HepG2 (cell line): Measurements from ENCODE around the gene NFASC. TPM values are rescaled to one million over a fixed set of nuclear protein-coding genes. Genes with fewer than 3 reads are reported as not detected.

Experiments
- ATAC-seq: fragments of 200-7000 bp; cut with Tn5 transposase; 3 replicates; pipeline ENCODE4 v1.9.1; 2020; ENCODE audit warnings: mild to moderate bottlenecking, moderate library complexity
- BruUV-seq: library from RNA; stranded (reverse); fragments of 400-500 nt; replicated peaks from 2 replicates; lab custom pipeline; 2021; lab: Mats Ljungman, UMichigan
- CTCF ChIA-PET: fragments of 300-600 bp; formaldehyde crosslinking; extraction: SDS; loops from one replicate; lab custom pipeline; 2021; ENCODE audit warnings: low total read pairs, inconsistent platforms, low intra/inter-chr PET ratio; lab: Yijun Ruan, JAX
- POLR2A ChIA-PET: fragments of 350-600 bp; sonication (Branson Sonifier 250); formaldehyde crosslinking; loops from one replicate; lab custom pipeline; 2020; ENCODE audit warnings: antibody characterized with exemption, inconsistent platforms; lab: Yijun Ruan, JAX
- DNase-seq: peaks from one replicate; pipeline ENCODE4 v3.0.0-alpha.2; 2015; ENCODE audit warnings: low spot score
- FAIRE-seq: peaks from 3 replicates; lab custom pipeline; 2011; peaks lifted over from hg19 to GRCh38; lab: Jason Lieb, UNC
- H2AFZ ChIP-seq: one replicate; pipeline ENCODE4 v1.6.1; 2011; ENCODE audit warnings: low read length, inconsistent platforms
- H3K27ac ChIP-seq: fragments of 300-600 bp; 3 replicates; pipeline ENCODE4 v1.8.0; 2011; ENCODE audit warnings: mixed run types, mild to moderate bottlenecking, mixed read lengths, low read length, inconsistent platforms; ENCODE audit not compliant: insufficient read depth; ENCODE audit errors: extremely low read length
- H3K27me3 ChIP-seq, 2 experiments: fragments of 200-600 bp in 1 of 2; 2 replicates in 1 of 2; 3 replicates in 1 of 2; pipeline versions ENCODE4 v1.6.0 to v1.8.0; 2011; ENCODE audit warnings: low read length in 2 of 2, mild to moderate bottlenecking in 2 of 2, moderate library complexity in 2 of 2, inconsistent platforms in 1 of 2; ENCODE audit not compliant: insufficient read depth in 2 of 2, control insufficient read depth in 1 of 2
- H3K36me3 ChIP-seq, 2 experiments: fragments of 200-600 bp in 1 of 2; replicated peaks in 1 of 2; 2 replicates in 1 of 2; 3 replicates in 1 of 2; pipeline versions ENCODE4 v1.5.1 to v1.8.0; 2011; ENCODE audit warnings: low read length in 2 of 2, inconsistent platforms in 1 of 2; ENCODE audit not compliant: insufficient read depth in 2 of 2, control insufficient read depth in 1 of 2
- H3K4me1 ChIP-seq: 2 replicates; pipeline ENCODE4 v1.5.1; 2012; ENCODE audit warnings: low read length, inconsistent platforms; ENCODE audit not compliant: insufficient read depth
- H3K4me2 ChIP-seq: 2 replicates; pipeline ENCODE4 v1.6.0; 2011; ENCODE audit warnings: low read depth, low read length, inconsistent platforms
- H3K4me3 ChIP-seq, 3 experiments: fragments of 200-600 bp in 1 of 3; sonication (generic), shearing (Covaris generic) in 1 of 3; replicated peaks in 1 of 3; 2 replicates each; pipeline ENCODE4 v1.5.1; 2011 to 2016; ENCODE audit warnings: low read length in 3 of 3, inconsistent platforms in 2 of 3, low read depth in 2 of 3, mild to moderate bottlenecking in 2 of 3, control low read depth in 1 of 3, mixed read lengths in 1 of 3; ENCODE audit not compliant: insufficient read depth in 1 of 3
- H3K79me2 ChIP-seq: one replicate; pipeline ENCODE4 v1.6.1; 2011; ENCODE audit warnings: low read length, inconsistent platforms; ENCODE audit not compliant: insufficient read depth
- H3K9ac ChIP-seq: 2 replicates; pipeline ENCODE4 v1.6.0; 2011; ENCODE audit warnings: mild to moderate bottlenecking, low read depth, low read length, inconsistent platforms; ENCODE audit not compliant: insufficient read depth
- H3K9me3 ChIP-seq: 2 replicates; pipeline ENCODE4 v1.5.1; 2012; ENCODE audit warnings: mild to moderate bottlenecking, low read length
- H4K20me1 ChIP-seq: 2 replicates; pipeline ENCODE4 v1.6.0; 2011; ENCODE audit warnings: inconsistent platforms, mild to moderate bottlenecking, low read length, moderate library complexity; ENCODE audit not compliant: insufficient read depth
- HOXA9 ChIP-seq: sonication (generic); formaldehyde crosslinking; IDR thresholded peaks from 2 replicates; pipeline ENCODE4 v1.8.1; 2022; ENCODE audit warnings: missing genetic modification reagents, mild to moderate bottlenecking, moderate library complexity, borderline replicate concordance
- WGBS: methylation state at CpG from one replicate; pipeline ENCODE4 v1.1.6; 2017; ENCODE audit warnings: low lambda C conversion rate; 5-methylcytosine and 5-hydroxymethylcytosine counted together
- in situ Hi-C: cut with HindIII; loops from 2 replicates; pipeline ENCODE4 v1.10.0; 2017; ENCODE audit warnings: low pct_unique_long_range_greater_than_20kb; ENCODE audit not compliant: extremely low pct_ligation_motif_present
- intact Hi-C: fragments of 100-400 bp; cut with micrococcal nuclease; formaldehyde crosslinking; loops from one replicate; pipeline ENCODE4 v1.10.0; 2022; ENCODE audit not compliant: unreplicated experiment
- polyA plus RNA-seq, 8 experiments: library from polyadenylated mRNA; depleted of rRNA in 3 of 8; stranded (reverse) in 7 of 8; unstranded in 1 of 8; fragments of >200 nt; fragmentation: Illumina TruSeq in 4 of 8; extraction: Trizol in 4 of 8; gene quantifications; 2 replicates each; pipeline versions ENCODE4 v1.2.1 to v1.2.3, GENCODE V29; 2011 to 2016; ENCODE audit warnings: low read depth in 4 of 8, missing spikeins in 1 of 8, mixed read lengths in 1 of 8; ENCODE audit not compliant: insufficient read depth in 1 of 8
- total RNA-seq, 5 experiments: library from RNA; depleted of rRNA; stranded (reverse); fragments of >200 nt; fragmentation: Illumina TruSeq; extraction: Trizol; gene quantifications; 2 replicates each; pipeline ENCODE4 v1.2.3, GENCODE V29; 2016; ENCODE audit warnings: low read depth in 1 of 5
- TF ChIP-seq, protein P1 (sequence below), 2 experiments: IDR thresholded peaks; 2 replicates each; pipeline ENCODE4 v1.6.1; 2011 to 2012; ENCODE audit warnings: low read length in 2 of 2, borderline replicate concordance in 1 of 2, low read depth in 1 of 2, mild to moderate bottlenecking in 1 of 2, moderate library complexity in 1 of 2
- TF ChIP-seq, protein P2 (sequence below): sonication (generic); formaldehyde crosslinking; IDR thresholded peaks from 2 replicates; pipeline ENCODE4 v1.4.0; 2020; ENCODE audit warnings: mild to moderate bottlenecking, missing genetic modification reagents

The NFASC gene
- total and polyA plus RNA-seq, 2 of the 13 experiments (the other 11 are each of a cell fraction or from before 2014, with no cell fraction given): not detected

DNA sequence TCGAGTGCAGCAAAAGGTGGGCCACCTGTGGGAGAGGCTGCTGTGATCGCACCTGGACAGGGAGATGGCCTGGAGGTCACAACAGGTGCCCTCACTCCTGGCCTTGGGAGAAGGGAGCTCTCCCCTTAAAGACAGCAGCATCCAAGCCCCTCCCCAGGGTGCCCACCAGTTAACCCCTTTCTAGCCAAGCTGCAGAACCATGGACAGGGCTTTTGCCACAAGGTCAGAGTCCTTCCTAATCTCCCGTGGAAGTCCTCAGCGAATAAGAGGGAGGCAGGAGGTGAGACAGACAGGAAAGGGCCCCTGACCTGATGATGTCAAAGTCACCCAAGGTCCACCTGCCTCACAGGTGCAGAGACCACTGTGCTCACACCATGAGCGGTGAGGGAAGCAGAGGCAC lies 174.1 kb downstream of the NFASC start:
- 0% methylated on average over 3 of the region's 5 CpGs for WGBS
- Histone ChIP-seq H3K4me3 (no peak overlapping the region), H3K9ac (no peak overlapping the region), H4K20me1 (no peaks in the 10 kb centered on the region), H3K4me2 (no peak overlapping the region), H2AFZ (no peak overlapping the region), H3K9me3 (no peaks in the 10 kb centered on the region), H3K27ac (no peak overlapping the region), H3K36me3 (no peaks in the 10 kb centered on the region), H3K27me3 (peaks cover 1 to 34% of the 10 kb centered on the region in 2 experiments; a peak in 3 of 5 replicates), H3K79me2 (no peaks in the 10 kb centered on the region), H3K4me1 (no peaks in the 10 kb centered on the region)
- CTCF ChIA-PET: no interaction called here
- BruUV-seq: no TSS peak
- TF ChIP-seq, protein P1, sequence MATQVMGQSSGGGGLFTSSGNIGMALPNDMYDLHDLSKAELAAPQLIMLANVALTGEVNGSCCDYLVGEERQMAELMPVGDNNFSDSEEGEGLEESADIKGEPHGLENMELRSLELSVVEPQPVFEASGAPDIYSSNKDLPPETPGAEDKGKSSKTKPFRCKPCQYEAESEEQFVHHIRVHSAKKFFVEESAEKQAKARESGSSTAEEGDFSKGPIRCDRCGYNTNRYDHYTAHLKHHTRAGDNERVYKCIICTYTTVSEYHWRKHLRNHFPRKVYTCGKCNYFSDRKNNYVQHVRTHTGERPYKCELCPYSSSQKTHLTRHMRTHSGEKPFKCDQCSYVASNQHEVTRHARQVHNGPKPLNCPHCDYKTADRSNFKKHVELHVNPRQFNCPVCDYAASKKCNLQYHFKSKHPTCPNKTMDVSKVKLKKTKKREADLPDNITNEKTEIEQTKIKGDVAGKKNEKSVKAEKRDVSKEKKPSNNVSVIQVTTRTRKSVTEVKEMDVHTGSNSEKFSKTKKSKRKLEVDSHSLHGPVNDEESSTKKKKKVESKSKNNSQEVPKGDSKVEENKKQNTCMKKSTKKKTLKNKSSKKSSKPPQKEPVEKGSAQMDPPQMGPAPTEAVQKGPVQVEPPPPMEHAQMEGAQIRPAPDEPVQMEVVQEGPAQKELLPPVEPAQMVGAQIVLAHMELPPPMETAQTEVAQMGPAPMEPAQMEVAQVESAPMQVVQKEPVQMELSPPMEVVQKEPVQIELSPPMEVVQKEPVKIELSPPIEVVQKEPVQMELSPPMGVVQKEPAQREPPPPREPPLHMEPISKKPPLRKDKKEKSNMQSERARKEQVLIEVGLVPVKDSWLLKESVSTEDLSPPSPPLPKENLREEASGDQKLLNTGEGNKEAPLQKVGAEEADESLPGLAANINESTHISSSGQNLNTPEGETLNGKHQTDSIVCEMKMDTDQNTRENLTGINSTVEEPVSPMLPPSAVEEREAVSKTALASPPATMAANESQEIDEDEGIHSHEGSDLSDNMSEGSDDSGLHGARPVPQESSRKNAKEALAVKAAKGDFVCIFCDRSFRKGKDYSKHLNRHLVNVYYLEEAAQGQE (IDR thresholded peaks at IDR 0.05; ENCODE audit: borderline replicate concordance in 1 of 2, low read depth in 1 of 2, low read length in 2 of 2): peak in 1 of 2 experiments; percentile 78; a peak in 2 of 4 replicates
- TF ChIP-seq, protein P2, sequence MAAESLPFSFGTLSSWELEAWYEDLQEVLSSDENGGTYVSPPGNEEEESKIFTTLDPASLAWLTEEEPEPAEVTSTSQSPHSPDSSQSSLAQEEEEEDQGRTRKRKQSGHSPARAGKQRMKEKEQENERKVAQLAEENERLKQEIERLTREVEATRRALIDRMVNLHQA (CRISPR knock-in tag): no peak
- ATAC-seq: no peak
- in situ Hi-C loops: no loop called here
- intact Hi-C loops: no loop called here
- POLR2A ChIA-PET: no interaction called here
- FAIRE-seq: no peak
- no peak for DNase-seq

DNA sequence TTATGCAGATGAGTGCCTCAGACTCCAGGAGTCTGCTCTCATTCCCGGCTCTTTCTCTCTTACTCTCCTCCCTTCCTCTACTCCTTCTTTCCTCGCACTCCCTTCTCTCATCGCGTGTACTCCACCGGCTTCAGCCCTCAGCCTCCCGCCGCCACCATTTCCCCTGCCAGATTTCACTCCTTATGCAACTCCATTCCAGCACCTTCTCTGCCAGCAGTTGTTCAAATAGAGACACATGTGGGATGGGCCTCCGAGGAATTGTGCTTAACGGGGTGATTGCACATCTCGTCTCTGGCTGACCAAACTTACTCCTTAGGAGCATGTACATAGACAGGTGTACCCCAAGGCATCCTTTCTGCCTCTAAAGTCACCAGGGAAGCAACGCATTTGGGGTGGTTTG lies 174.5 kb downstream of the NFASC start:
- intact Hi-C loops: no loop called here
- 19% methylated on average over 11 of the region's 11 CpGs for WGBS
- no peak overlapping the region for H2AFZ ChIP-seq
- ATAC-seq (no peak), DNase-seq (no peak), FAIRE-seq (no peak)
- H3K4me2 ChIP-seq: no peak overlapping the region
- H3K27ac ChIP-seq: no peak overlapping the region
- H4K20me1 ChIP-seq: no peaks in the 10 kb centered on the region
- BruUV-seq: no TSS peak
- in situ Hi-C loops: no loop called here
- ChIA-PET CTCF (no interaction called here), POLR2A (no interaction called here)
- H3K9me3 ChIP-seq: no peaks in the 10 kb centered on the region
- no peaks in the 10 kb centered on the region for H3K79me2 ChIP-seq
- peaks cover 1 to 34% of the 10 kb centered on the region in 2 experiments; a peak in 3 of 5 replicates for H3K27me3 ChIP-seq
- TF ChIP-seq HOXA9 (CRISPR knock-in tag): no peak
- no peak overlapping the region for H3K9ac ChIP-seq
- no peaks in the 10 kb centered on the region for H3K36me3 ChIP-seq
- no peak overlapping the region for H3K4me3 ChIP-seq
- no peaks in the 10 kb centered on the region for H3K4me1 ChIP-seq
